H1 (cell line): Measurements from ENCODE around the gene USP17L24. TPM values are rescaled to one million over a fixed set of nuclear protein-coding genes. Genes with fewer than 3 reads are reported as not detected.
"Not testable (repeated sequence)": the region's sequence is repeated elsewhere in the genome, so short reads cannot be mapped to it uniquely, and the experiment has no call there.

ENCODE experiments used
- CTCF ChIA-PET: fragments of 300-600 bp; sonication (Branson Sonifier 250); formaldehyde crosslinking; loops from one replicate; lab custom pipeline; 2021; ENCODE audit not compliant: partially characterized antibody; lab: Charles Lee
- POLR2A ChIA-PET: fragments of 300-600 bp; sonication (Branson Sonifier 250); formaldehyde crosslinking; loops from one replicate; lab custom pipeline; 2021; ENCODE audit warnings: inconsistent platforms; ENCODE audit not compliant: partially characterized antibody; lab: Charles Lee
- DNase-seq, 2 experiments: peaks; one replicate each; pipeline versions ENCODE4 v3.0.0 to v3.0.0-alpha.2; 2010 to 2022; ENCODE audit warnings: low spot score in 2 of 2, low read depth in 1 of 2, mixed read lengths in 1 of 2
- FAIRE-seq: peaks from 2 replicates; lab custom pipeline; 2011; peaks lifted over from hg19 to GRCh38; lab: Jason Lieb, UNC
- H2AFZ ChIP-seq: 2 replicates; pipeline ENCODE4 v1.8.1; 2012; ENCODE audit warnings: low read length, inconsistent platforms
- H2AK5ac ChIP-seq: 2 replicates; pipeline ENCODE4 v1.6.1; 2013; ENCODE audit warnings: low read depth, low read length
- H2BK120ac ChIP-seq: replicated peaks from 2 replicates; pipeline ENCODE3; 2013; ENCODE audit warnings: low read depth, low read length, inconsistent platforms
- H2BK12ac ChIP-seq: 2 replicates; pipeline ENCODE4 v1.6.1; 2013; ENCODE audit warnings: low read depth, low read length
- H2BK15ac ChIP-seq: 2 replicates; pipeline ENCODE4 v1.6.1; 2013; ENCODE audit warnings: low read length
- H2BK20ac ChIP-seq: 2 replicates; pipeline ENCODE4 v1.6.1; 2013; ENCODE audit warnings: low read length
- H2BK5ac ChIP-seq: 2 replicates; pipeline ENCODE4 v1.6.1; 2013; ENCODE audit warnings: low read depth, low read length
- H3K14ac ChIP-seq: 2 replicates; pipeline ENCODE4 v1.6.1; 2013; ENCODE audit warnings: inconsistent platforms; ENCODE audit not compliant: insufficient read length
- H3K18ac ChIP-seq: 2 replicates; pipeline ENCODE4 v1.6.1; 2013; ENCODE audit warnings: low read length; ENCODE audit errors: extremely low read depth
- H3K23ac ChIP-seq: 2 replicates; pipeline ENCODE4 v1.6.1; 2013; ENCODE audit warnings: inconsistent platforms; ENCODE audit not compliant: insufficient read length
- H3K23me2 ChIP-seq: 2 replicates; pipeline ENCODE4 v1.6.1; 2013; ENCODE audit warnings: low read depth, low read length
- H3K27ac ChIP-seq: 2 replicates; pipeline ENCODE4 v1.6.1; 2011; ENCODE audit warnings: low read depth, low read length, inconsistent platforms
- H3K27me3 ChIP-seq, 4 experiments: replicated peaks in 1 of 4; 1 replicate in 1 of 4; 2 replicates in 3 of 4; pipeline versions ENCODE4 v1.6.1 to v1.8.1; 2011 to 2013; ENCODE audit warnings: low read length in 3 of 4, mild to moderate bottlenecking in 3 of 4, inconsistent platforms in 2 of 4, mixed read lengths in 2 of 4, moderate library complexity in 1 of 4; ENCODE audit not compliant: control insufficient read depth in 3 of 4, insufficient read depth in 3 of 4; ENCODE audit errors: extremely low read depth in 1 of 4
- H3K36me3 ChIP-seq, 4 experiments: 2 replicates each; pipeline versions ENCODE4 v1.6.1 to v1.8.1; 2011 to 2013; ENCODE audit warnings: mild to moderate bottlenecking in 4 of 4, low read length in 3 of 4, moderate library complexity in 2 of 4, control low read depth in 1 of 4, inconsistent platforms in 1 of 4; ENCODE audit not compliant: insufficient read depth in 4 of 4, control insufficient read depth in 2 of 4
- H3K4ac ChIP-seq: replicated peaks from 2 replicates; pipeline ENCODE3; 2013; ENCODE audit warnings: low read length, low read depth, mixed read lengths, inconsistent platforms; ENCODE audit not compliant: insufficient read length
- H3K4me1 ChIP-seq, 4 experiments: replicated peaks in 1 of 4; 1 replicate in 1 of 4; 2 replicates in 3 of 4; pipeline versions ENCODE4 v1.6.1 to v1.8.1; 2011 to 2013; ENCODE audit warnings: low read length in 3 of 4, inconsistent platforms in 2 of 4, mixed read lengths in 1 of 4; ENCODE audit not compliant: insufficient read depth in 4 of 4, control insufficient read depth in 3 of 4
- H3K4me2 ChIP-seq, 2 experiments: 2 replicates each; pipeline versions ENCODE4 v1.6.1 to v1.8.1; 2011 to 2013; ENCODE audit warnings: low read depth in 2 of 2, low read length in 2 of 2, control low read depth in 1 of 2, inconsistent platforms in 1 of 2, mild to moderate bottlenecking in 1 of 2; ENCODE audit not compliant: insufficient read depth in 1 of 2
- H3K4me3 ChIP-seq, 4 experiments: fragments of 200-600, 300-600 bp in 1 of 4; sonication (generic), shearing (Covaris generic), sonication (Bioruptor Twin) in 1 of 4; 2 replicates each; pipeline versions ENCODE4 v1.5.1 to v1.8.1; 2011 to 2016; ENCODE audit warnings: low read length in 4 of 4, low read depth in 3 of 4, control low read depth in 2 of 4, inconsistent platforms in 2 of 4, mild to moderate bottlenecking in 2 of 4, mixed read lengths in 1 of 4, moderate library complexity in 1 of 4; ENCODE audit not compliant: insufficient read depth in 2 of 4; ENCODE audit errors: extremely low read depth in 1 of 4
- H3K56ac ChIP-seq: replicated peaks from 2 replicates; pipeline ENCODE3; 2013; ENCODE audit warnings: low read depth, mild to moderate bottlenecking, mixed read lengths, low read length, inconsistent platforms; ENCODE audit not compliant: insufficient read length
- H3K79me1 ChIP-seq: 2 replicates; pipeline ENCODE4 v1.6.1; 2013; ENCODE audit warnings: low read depth, low read length, control low read depth
- H3K79me2 ChIP-seq, 2 experiments: 2 replicates each; pipeline versions ENCODE4 v1.6.1 to v1.8.1; 2012 to 2013; ENCODE audit warnings: low read length in 2 of 2, mild to moderate bottlenecking in 2 of 2, inconsistent platforms in 1 of 2; ENCODE audit not compliant: insufficient read depth in 2 of 2, control insufficient read depth in 1 of 2
- H3K9ac ChIP-seq, 4 experiments: replicated peaks in 1 of 4; 1 replicate in 1 of 4; 2 replicates in 3 of 4; pipeline versions ENCODE4 v1.6.1 to v1.8.1; 2011 to 2013; ENCODE audit warnings: low read depth in 3 of 4, low read length in 3 of 4, control low read depth in 2 of 4, mild to moderate bottlenecking in 2 of 4, moderate library complexity in 2 of 4, inconsistent platforms in 1 of 4; ENCODE audit errors: extremely low read depth in 1 of 4
- H3K9me3 ChIP-seq, 2 experiments: 2 replicates each; pipeline versions ENCODE4 v1.6.1 to v1.8.1; 2012 to 2013; ENCODE audit warnings: mild to moderate bottlenecking in 2 of 2, moderate library complexity in 2 of 2, control low read depth in 1 of 2, inconsistent platforms in 1 of 2, low read depth in 1 of 2, low read length in 1 of 2, mixed read lengths in 1 of 2; ENCODE audit not compliant: insufficient read depth in 2 of 2
- H4K20me1 ChIP-seq, 2 experiments: replicated peaks in 1 of 2; 2 replicates each; pipeline versions ENCODE3 to v1.8.1; 2011 to 2013; ENCODE audit warnings: inconsistent platforms in 2 of 2, low read length in 2 of 2, mild to moderate bottlenecking in 1 of 2; ENCODE audit not compliant: insufficient read depth in 2 of 2, control insufficient read depth in 1 of 2
- H4K5ac ChIP-seq: 2 replicates; pipeline ENCODE4 v1.6.1; 2013; ENCODE audit warnings: low read length, low read depth, mixed read lengths, inconsistent platforms; ENCODE audit not compliant: insufficient read length
- H4K8ac ChIP-seq: 2 replicates; pipeline ENCODE4 v1.8.0; 2013; ENCODE audit warnings: mild to moderate bottlenecking, moderate library complexity, low read length, inconsistent platforms; ENCODE audit not compliant: insufficient read depth; ENCODE audit errors: extremely low read depth
- H4K91ac ChIP-seq: replicated peaks from 2 replicates; pipeline ENCODE3; 2013; ENCODE audit warnings: low read length, mixed read lengths, inconsistent platforms; ENCODE audit not compliant: insufficient read length
- WGBS, 2 experiments: shearing (Covaris generic) in 1 of 2; methylation state at CpG; one replicate each; pipeline versions ENCODE4 v1.1.6 to v1.1.7; 2013 to 2015; ENCODE audit warnings: low lambda C conversion rate in 2 of 2, mixed read lengths in 2 of 2, inconsistent platforms in 1 of 2, low coverage in 1 of 2, missing lambda C conversion rate in 1 of 2; ENCODE audit not compliant: insufficient replicate concordance in 2 of 2, insufficient coverage in 1 of 2, insufficient read length in 1 of 2; ENCODE audit errors: extremely low coverage in 1 of 2, missing lambda C conversion rate in 1 of 2; 5-methylcytosine and 5-hydroxymethylcytosine counted together
- polyA plus RNA-seq, 7 experiments: library from polyadenylated mRNA; depleted of rRNA in 3 of 7; stranded (reverse) in 5 of 7; unstranded in 2 of 7; fragments of >200 nt in 5 of 7; fragments of 200-250 nt in 2 of 7; gene quantifications; 1 replicate in 5 of 7; 2 replicates in 1 of 7; 4 replicates in 1 of 7; pipeline versions ENCODE4 v1.2.1 to v1.2.3, GENCODE V29; 2011 to 2013; ENCODE audit warnings: missing spikeins in 2 of 7, mixed read lengths in 2 of 7
- total RNA-seq: library from RNA; stranded (reverse); fragmentation: NEBNext Ultra II Directional; extraction: Animal tissue kit (Norgen Biotek cat#: 25700); gene quantifications from 2 replicates; pipeline ENCODE4 v1.2.1, GENCODE V29; 2021

USP17L24 gene
- total and polyA plus RNA-seq, 2 of the 8 experiments (the other 6 are each of a cell fraction or from before 2014, with no cell fraction given): not detected

DNA sequence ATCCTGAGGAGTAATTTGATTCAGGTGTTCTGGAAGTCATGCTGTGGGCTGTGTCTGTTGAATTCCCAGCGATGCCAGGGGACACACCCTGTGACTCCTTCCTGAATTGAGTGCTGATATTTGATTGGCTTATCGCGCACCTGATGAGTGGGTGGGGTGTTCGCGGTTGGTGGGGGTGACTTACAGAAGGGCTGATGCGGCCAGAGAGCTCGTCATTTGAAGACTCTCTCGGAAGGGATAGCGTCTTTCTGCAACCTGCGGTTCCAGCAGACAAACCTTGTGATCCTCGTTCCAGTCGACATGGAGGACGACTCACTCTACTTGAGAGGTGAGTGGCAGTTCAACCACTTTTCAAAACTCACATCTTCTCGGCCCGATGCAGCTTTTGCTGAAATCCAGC is 28.4 kb downstream of the USP17L24 start, which contains the start of gene USP17L29:
USP17L29 (plus strand) TSS at position 301 of the 400 bp plus-strand sequence; CDS start at position 301, 0 bp downstream.
- H3K56ac ChIP-seq, H3K27ac ChIP-seq, CTCF ChIA-PET, H4K20me1 ChIP-seq, H2AFZ ChIP-seq, H3K27me3 ChIP-seq, DNase-seq, H2BK20ac ChIP-seq, H3K14ac ChIP-seq, H3K23me2 ChIP-seq, H3K23ac ChIP-seq, FAIRE-seq, H3K79me1 ChIP-seq, H3K36me3 ChIP-seq, H4K8ac ChIP-seq, H2BK5ac ChIP-seq, H2BK15ac ChIP-seq, H3K18ac ChIP-seq, H3K4me2 ChIP-seq, H2AK5ac ChIP-seq, H4K91ac ChIP-seq, H3K79me2 ChIP-seq, POLR2A ChIA-PET, H2BK12ac ChIP-seq, H2BK120ac ChIP-seq, H3K9ac ChIP-seq, H3K9me3 ChIP-seq, H3K4ac ChIP-seq, H3K4me3 ChIP-seq, H3K4me1 ChIP-seq, H4K5ac ChIP-seq: not testable (repeated sequence)
- no CpG with 5 or more reads among the region's 15 CpGs for WGBS, 2 experiments

GRCh38 chr4:9362829-9363228 is 37.9 kb downstream of the USP17L24 start, which contains the start of gene USP17L30:
Gene USP17L30 (plus strand): TSS chr4:9363129. CDS start chr4:9363129, 0 bp downstream.
- H3K9me3 ChIP-seq, H4K20me1 ChIP-seq, H4K91ac ChIP-seq, H3K36me3 ChIP-seq, H2BK12ac ChIP-seq, H3K18ac ChIP-seq, H3K23ac ChIP-seq, H2AFZ ChIP-seq, H3K4me3 ChIP-seq, DNase-seq, H3K14ac ChIP-seq, H3K23me2 ChIP-seq, H2AK5ac ChIP-seq, H3K27me3 ChIP-seq, POLR2A ChIA-PET, H3K4me1 ChIP-seq, H3K56ac ChIP-seq, H3K27ac ChIP-seq, H2BK5ac ChIP-seq, H3K79me1 ChIP-seq, CTCF ChIA-PET, H3K4me2 ChIP-seq, H2BK20ac ChIP-seq, H3K4ac ChIP-seq, FAIRE-seq, H3K9ac ChIP-seq, H4K8ac ChIP-seq, H2BK120ac ChIP-seq, H4K5ac ChIP-seq, H3K79me2 ChIP-seq, H2BK15ac ChIP-seq: not testable (repeated sequence)
- no CpG with 5 or more reads among the region's 15 CpGs for WGBS, 2 experiments
